Stimulated activated CD8-positive, alpha-beta memory T cell treated with anti-CD3 and anti-CD28 coated beads, Interleukin-7, amount 100 ng/mL, for 1 hour (primary cell): ENCODE results near the gene CLDN15.
"Not testable (repeated sequence)": the region's sequence is repeated elsewhere in the genome, so short reads cannot be mapped to it uniquely, and the experiment has no call there.

Source experiments
- DNase-seq, 2 donors: peaks; one replicate each; pipeline ENCODE4 v3.0.0-alpha.2; 2020; ENCODE audit warnings: low read depth in 2 of 2

Gene CLDN15

GRCh38 chr7:101200504-101200861, 37.1 kb downstream of the CLDN15 start:
- no peak for DNase-seq

DNA sequence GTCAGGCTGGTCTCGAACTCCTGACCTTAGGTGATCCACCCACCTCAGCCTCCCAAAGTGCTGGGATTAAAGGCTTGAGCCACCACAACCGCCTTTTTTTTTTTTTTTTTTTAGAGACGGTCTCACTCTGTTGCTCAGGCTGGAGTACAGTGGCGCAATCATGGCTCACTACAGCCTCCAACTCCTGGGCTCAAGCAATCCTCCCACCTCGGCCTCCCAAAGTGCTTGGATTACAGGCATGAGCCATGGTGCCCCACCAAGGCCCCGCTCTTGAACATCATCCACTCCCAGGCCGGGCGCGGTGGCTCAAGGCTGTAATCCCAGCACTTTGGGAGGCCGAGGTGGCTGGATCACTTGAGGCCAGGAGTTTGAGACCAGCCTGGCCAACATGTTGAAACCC, 38.1 kb downstream of the CLDN15 start:
- not testable (repeated sequence) for DNase-seq

DNA sequence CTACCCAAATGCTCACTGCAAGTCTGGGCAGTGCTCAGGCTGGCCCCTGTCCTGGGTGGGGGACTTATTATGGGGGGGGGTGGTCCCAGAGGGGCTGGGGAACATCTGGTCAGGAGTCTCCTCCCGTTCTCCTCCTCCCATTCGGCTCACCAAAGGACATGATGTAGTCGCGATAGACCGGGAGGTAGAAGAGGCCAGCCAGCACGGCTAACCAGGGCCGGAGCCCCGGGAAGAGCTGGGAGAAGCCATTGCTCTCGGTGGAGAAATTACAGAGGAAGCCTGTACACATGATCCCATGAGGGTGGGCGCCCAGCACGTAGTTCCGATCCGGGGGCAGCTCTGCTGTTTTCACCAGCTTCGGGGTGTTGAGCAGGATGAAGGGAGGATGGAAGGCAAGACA, 39.1 kb downstream of the CLDN15 start:
- DNase-seq = no peak

DNA sequence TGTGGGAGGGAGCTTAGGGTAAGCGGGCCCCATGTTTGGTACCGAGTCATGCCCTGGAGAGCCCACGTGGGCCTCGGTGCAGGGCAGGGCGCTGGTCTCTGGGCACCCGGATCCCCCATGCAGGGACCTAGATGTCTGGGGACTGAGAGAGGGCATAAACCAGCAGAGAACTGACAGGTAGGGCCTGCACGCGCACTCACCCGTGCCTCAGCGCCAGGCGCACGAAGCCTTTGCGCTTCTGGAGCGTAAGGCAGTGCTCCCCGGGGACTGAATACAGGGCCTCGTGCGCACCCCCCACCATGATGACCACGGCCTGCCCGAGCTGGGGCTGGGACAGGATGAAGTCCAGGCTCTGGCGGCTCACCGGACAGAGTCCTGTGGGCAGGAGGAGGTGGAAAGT, 39.6 kb downstream of the CLDN15 start:
- DNase-seq = no peak

GRCh38 chr7:101195884-101196283, 41.7 kb downstream of the CLDN15 start:
- DNase-seq = no peak

GRCh38 chr7:101189109-101189508, 48.5 kb downstream of the CLDN15 start:
- DNase-seq = no peak

DNA sequence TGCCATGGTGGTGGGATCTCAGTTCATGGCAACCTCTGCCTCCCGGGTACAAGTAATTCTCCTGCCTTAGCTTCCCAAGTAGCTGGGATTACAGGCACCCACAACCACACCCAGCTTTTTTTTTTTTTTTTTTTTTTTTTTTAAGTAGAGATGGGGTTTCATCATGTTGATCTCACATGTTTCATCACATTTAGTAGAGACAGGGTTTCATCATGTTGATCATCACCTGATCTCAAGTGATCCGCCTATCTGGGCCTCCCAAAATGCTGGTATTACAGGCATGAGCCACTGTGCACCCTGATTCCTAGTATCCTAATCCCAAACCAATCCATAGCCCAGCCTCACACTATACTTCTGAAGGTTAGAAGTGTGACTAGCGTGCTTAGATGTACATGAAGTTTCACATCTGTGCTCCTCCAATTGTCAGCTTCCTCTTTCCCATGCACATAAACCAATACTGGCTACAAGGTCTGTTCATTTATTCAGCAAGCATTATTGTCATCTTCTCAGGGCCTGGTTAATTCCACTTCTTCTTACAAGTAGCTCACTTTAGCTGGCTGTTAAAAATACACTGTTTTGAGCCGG, 50.7 kb downstream of the CLDN15 start:
- no peak for DNase-seq

GRCh38 chr7:101186194-101186593, 51.4 kb downstream of the CLDN15 start:
- no peak for DNase-seq

DNA sequence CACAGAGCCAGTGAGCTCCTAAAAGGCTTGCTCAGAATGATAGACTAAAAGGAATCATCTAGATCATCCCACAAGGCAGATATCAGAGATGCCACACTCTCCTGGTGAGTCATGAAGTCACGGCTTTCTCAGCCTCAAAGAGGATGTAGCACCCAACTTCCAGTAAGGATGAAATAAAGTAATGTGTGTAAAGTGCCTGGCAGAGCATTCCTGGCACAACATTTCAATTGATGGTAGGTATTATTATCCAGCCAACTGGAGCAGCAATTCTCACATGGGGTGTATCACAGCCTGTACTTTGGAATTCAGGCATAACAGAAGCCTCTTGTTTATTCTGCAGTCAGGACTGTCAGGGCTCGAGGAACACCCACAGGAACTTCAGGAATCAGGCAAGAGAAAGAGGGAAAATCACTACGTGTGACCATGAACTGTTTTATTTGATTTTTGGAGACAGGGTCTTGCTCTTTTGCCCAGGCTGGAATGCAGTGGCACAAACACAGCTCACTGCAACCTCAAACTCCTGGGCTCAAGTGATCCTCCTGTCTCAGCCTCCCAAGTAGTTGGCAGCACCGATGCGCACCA, 52.3 kb downstream of the CLDN15 start:
- no peak for DNase-seq
